HEK293 (cell line): ENCODE measurements around the gene SYTL2.

Experiments used
- GLI2 ChIP-seq: fragments of 450-650 bp; formaldehyde crosslinking; IDR thresholded peaks from 2 replicates; pipeline ENCODE4; 2017; ENCODE audit warnings: missing biosample characterization, missing genetic modification characterization, low read depth, borderline replicate concordance
- HOXA7 ChIP-seq: sonication (generic); formaldehyde crosslinking; IDR thresholded peaks from 2 replicates; pipeline ENCODE4 v1.8.1; 2022; ENCODE audit warnings: missing genetic modification reagents, borderline replicate concordance
- TCF7L2 ChIP-seq: IDR thresholded peaks from 2 replicates; pipeline ENCODE4 v1.6.1; 2011; ENCODE audit warnings: low read depth, mild to moderate bottlenecking, inconsistent platforms, low read length, moderate library complexity, borderline replicate concordance
- YY1 ChIP-seq: fragments of 450-650 bp; formaldehyde crosslinking; IDR thresholded peaks from 2 replicates; pipeline ENCODE4 v1.5.1; 2018; ENCODE audit warnings: missing biosample characterization, missing genetic modification characterization
- ZNF266 ChIP-seq: fragments of 450-650 bp; formaldehyde crosslinking; IDR thresholded peaks from 2 replicates; pipeline ENCODE4 v1.5.1; 2016; ENCODE audit warnings: missing biosample characterization, missing genetic modification characterization, low read depth
- TF ChIP-seq, protein P1 (sequence below): fragments of 450-650 bp; formaldehyde crosslinking; IDR thresholded peaks from 2 replicates; pipeline ENCODE4 v1.5.1; 2016; ENCODE audit warnings: missing biosample characterization, missing genetic modification characterization

DNA sequence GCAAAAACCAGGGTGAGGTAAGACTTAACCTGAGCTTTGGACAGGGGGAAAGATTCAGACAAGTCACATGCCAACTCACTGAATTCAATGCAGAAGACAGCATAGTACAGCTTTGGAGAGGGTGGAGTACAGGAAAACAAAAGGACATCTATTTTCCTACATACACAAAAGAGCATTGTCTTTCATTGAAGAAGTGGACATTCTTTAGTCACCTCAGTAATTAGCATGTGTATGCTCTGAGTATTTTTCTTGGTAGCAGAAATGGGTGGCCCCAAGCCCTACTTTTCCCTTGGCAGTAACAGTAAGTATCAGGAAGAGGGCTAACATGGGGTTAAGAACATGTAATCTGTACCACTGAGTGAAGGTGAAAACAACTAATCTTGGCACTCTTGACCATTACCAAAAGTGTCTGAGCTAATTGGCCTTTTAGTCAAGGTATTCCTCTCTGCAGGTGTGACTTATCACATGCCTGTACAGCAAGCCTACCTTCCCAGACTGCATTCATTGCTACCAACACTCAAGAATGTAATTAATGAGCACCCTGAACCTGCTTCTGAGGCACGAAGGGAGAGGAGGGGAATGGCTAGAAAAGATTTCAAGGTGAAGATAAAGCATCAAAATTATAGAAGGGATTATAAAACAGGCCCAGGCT is 33.9 kb downstream of the SYTL2 start:
- TF ChIP-seq, protein P1, sequence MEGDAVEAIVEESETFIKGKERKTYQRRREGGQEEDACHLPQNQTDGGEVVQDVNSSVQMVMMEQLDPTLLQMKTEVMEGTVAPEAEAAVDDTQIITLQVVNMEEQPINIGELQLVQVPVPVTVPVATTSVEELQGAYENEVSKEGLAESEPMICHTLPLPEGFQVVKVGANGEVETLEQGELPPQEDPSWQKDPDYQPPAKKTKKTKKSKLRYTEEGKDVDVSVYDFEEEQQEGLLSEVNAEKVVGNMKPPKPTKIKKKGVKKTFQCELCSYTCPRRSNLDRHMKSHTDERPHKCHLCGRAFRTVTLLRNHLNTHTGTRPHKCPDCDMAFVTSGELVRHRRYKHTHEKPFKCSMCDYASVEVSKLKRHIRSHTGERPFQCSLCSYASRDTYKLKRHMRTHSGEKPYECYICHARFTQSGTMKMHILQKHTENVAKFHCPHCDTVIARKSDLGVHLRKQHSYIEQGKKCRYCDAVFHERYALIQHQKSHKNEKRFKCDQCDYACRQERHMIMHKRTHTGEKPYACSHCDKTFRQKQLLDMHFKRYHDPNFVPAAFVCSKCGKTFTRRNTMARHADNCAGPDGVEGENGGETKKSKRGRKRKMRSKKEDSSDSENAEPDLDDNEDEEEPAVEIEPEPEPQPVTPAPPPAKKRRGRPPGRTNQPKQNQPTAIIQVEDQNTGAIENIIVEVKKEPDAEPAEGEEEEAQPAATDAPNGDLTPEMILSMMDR (tag by site-specific recombination) = no peak
- TF ChIP-seq ZNF266 (no peak), TCF7L2 (no peak), GLI2 (tag by site-specific recombination) (no peak), HOXA7 (CRISPR knock-in tag) (no peak), YY1 (tag by site-specific recombination) (no peak)
